ENCODE measurements around the gene PIEZO2.

Gene PIEZO2

GRCh38 chr18:11167778-11168177 lies 18.4 kb upstream of the PIEZO2 start:
- TF ChIP-seq CTCF (IDR thresholded peaks at IDR 0.05), result no peak

GRCh38 chr18:11165952-11166351 lies 16.6 kb upstream of the PIEZO2 start:
- TF ChIP-seq CTCF (IDR thresholded peaks at IDR 0.05), result no peak

- TF ChIP-seq CTCF (IDR thresholded peaks at IDR 0.05), result no peak
Observed at GRCh38 chr18:11165138-11165537, 15.8 kb upstream of the PIEZO2 start.

GRCh38 chr18:11163665-11164064 lies 14.3 kb upstream of the PIEZO2 start:
- no peak for TF ChIP-seq CTCF (IDR thresholded peaks at IDR 0.05)

GRCh38 chr18:11162889-11163288 lies 13.5 kb upstream of the PIEZO2 start:
- no peak for TF ChIP-seq CTCF (IDR thresholded peaks at IDR 0.05)

GRCh38 chr18:11162462-11162861 lies 13.1 kb upstream of the PIEZO2 start:
- TF ChIP-seq CTCF (IDR thresholded peaks at IDR 0.05), result no peak

- TF ChIP-seq CTCF (IDR thresholded peaks at IDR 0.05), result no peak
Observed at GRCh38 chr18:11160313-11160712, 10.9 kb upstream of the PIEZO2 start.

GRCh38 chr18:11159844-11160243 lies 10.5 kb upstream of the PIEZO2 start:
- no peak for TF ChIP-seq CTCF (IDR thresholded peaks at IDR 0.05)
